Fibroblast of lung (primary cell): ENCODE data around the gene CD101. TPM values are rescaled to one million over a fixed set of nuclear protein-coding genes. Genes with fewer than 3 reads are reported as not detected.

Experiments
- DNase-seq, 2 donors: peaks; one replicate each; pipeline versions ENCODE4 v3.0.0 to v3.0.0-alpha.2; 2010; ENCODE audit warnings: low read depth in 2 of 2
- H2AFZ ChIP-seq: 2 replicates; pipeline ENCODE4 v1.5.1; 2012; ENCODE audit warnings: low read length, control low read depth, inconsistent platforms
- H3K27ac ChIP-seq: 2 replicates; pipeline ENCODE4 v1.5.1; 2011; ENCODE audit warnings: low read length, control low read depth; ENCODE audit not compliant: insufficient read depth
- H3K27me3 ChIP-seq: 2 replicates; pipeline ENCODE4 v1.5.1; 2011; ENCODE audit warnings: mild to moderate bottlenecking, low read length; ENCODE audit not compliant: control insufficient read depth, insufficient read depth
- H3K36me3 ChIP-seq: 2 replicates; pipeline ENCODE4 v1.5.1; 2011; ENCODE audit warnings: low read length; ENCODE audit not compliant: control insufficient read depth, insufficient read depth
- H3K4me1 ChIP-seq: 2 replicates; pipeline ENCODE4 v1.5.1; 2011; ENCODE audit warnings: low read length; ENCODE audit not compliant: control insufficient read depth, insufficient read depth; ENCODE audit errors: extremely low read depth
- H3K4me2 ChIP-seq: 2 replicates; pipeline ENCODE4 v1.5.1; 2011; ENCODE audit warnings: low read length, control low read depth; ENCODE audit not compliant: insufficient read depth; ENCODE audit errors: extremely low read depth
- H3K4me3 ChIP-seq, 4 experiments: fragments of 200-600 bp in 1 of 4; sonication (generic) in 1 of 4; replicated peaks in 1 of 4; 2 replicates each; pipeline ENCODE4 v1.5.1; 2011 to 2016; ENCODE audit warnings: low read length in 4 of 4, low read depth in 3 of 4, mild to moderate bottlenecking in 3 of 4, control low read depth in 2 of 4, inconsistent platforms in 1 of 4, mixed read lengths in 1 of 4; ENCODE audit not compliant: insufficient read depth in 1 of 4; ENCODE audit errors: control extremely low read depth in 1 of 4
- H3K79me2 ChIP-seq: 2 replicates; pipeline ENCODE4 v1.5.1; 2012; ENCODE audit warnings: mild to moderate bottlenecking, low read length, inconsistent platforms; ENCODE audit not compliant: control insufficient read depth, insufficient read depth
- H3K9ac ChIP-seq: 2 replicates; pipeline ENCODE4 v1.5.1; 2011; ENCODE audit warnings: mild to moderate bottlenecking, low read length, control low read depth; ENCODE audit not compliant: insufficient read depth
- H3K9me3 ChIP-seq: 2 replicates; pipeline ENCODE4 v1.5.1; 2012; ENCODE audit warnings: low read depth, low read length; ENCODE audit not compliant: control insufficient read depth, insufficient read depth
- H4K20me1 ChIP-seq: 2 replicates; pipeline ENCODE4 v1.5.1; 2011; ENCODE audit warnings: low read length; ENCODE audit not compliant: control insufficient read depth, insufficient read depth; ENCODE audit errors: extremely low read depth
- EZH2 ChIP-seq: IDR thresholded peaks from 2 replicates; pipeline ENCODE4 v1.5.1; 2012; ENCODE audit warnings: low read length, control low read depth, mild to moderate bottlenecking; ENCODE audit errors: missing control alignments
- polyA plus RNA-seq, 2 donors: library from polyadenylated mRNA; depleted of rRNA in 1 of 2; stranded (reverse) in 1 of 2; unstranded in 1 of 2; fragments of >200 nt; gene quantifications; 2 replicates each; pipeline ENCODE4 v1.2.1, GENCODE V29; 2011 to 2012; ENCODE audit warnings: missing spikeins in 1 of 2
- total RNA-seq: library from RNA; depleted of rRNA; stranded (reverse); fragments of >200 nt; gene quantifications from 2 replicates; pipeline ENCODE4 v1.2.1, GENCODE V29; 2014
- TF ChIP-seq, protein P1 (sequence below), 2 donors: IDR thresholded peaks in 1 of 2; conservative IDR thresholded peaks in 1 of 2; 1 replicate in 1 of 2; 2 replicates in 1 of 2; pipeline ENCODE4 v1.5.1; 2011 to 2012; ENCODE audit warnings: low read length in 2 of 2, control low read depth in 1 of 2, inconsistent platforms in 1 of 2, low read depth in 1 of 2, mild to moderate bottlenecking in 1 of 2

Gene CD101
- total and polyA plus RNA-seq, 2 donors (not counting 1 experiment from before 2014, with no cell fraction given) = not detected

DNA sequence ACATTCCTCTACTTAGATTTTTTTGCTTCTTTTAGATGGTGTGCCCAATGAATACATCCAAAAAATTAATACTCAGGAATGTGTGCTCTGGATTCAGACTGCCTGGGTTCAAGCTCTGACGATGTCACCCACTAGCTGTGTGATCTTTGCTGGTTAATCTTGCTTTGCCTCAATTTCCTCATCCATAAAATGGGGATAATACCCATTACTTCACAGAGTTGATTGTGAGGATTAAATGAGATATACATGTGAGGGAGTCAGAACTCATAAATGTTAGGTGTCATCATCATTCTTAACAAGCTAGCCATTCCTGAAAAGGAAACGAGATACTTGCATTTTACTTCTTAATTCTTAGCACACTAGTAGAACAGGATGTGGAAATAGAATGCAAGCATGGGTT lies 45.7 kb downstream of the CD101 start:
- no peak overlapping the region for H3K9ac ChIP-seq
- H3K4me1 ChIP-seq = no peaks in the 10 kb centered on the region
- no peak for TF ChIP-seq EZH2
- TF ChIP-seq, protein P1, sequence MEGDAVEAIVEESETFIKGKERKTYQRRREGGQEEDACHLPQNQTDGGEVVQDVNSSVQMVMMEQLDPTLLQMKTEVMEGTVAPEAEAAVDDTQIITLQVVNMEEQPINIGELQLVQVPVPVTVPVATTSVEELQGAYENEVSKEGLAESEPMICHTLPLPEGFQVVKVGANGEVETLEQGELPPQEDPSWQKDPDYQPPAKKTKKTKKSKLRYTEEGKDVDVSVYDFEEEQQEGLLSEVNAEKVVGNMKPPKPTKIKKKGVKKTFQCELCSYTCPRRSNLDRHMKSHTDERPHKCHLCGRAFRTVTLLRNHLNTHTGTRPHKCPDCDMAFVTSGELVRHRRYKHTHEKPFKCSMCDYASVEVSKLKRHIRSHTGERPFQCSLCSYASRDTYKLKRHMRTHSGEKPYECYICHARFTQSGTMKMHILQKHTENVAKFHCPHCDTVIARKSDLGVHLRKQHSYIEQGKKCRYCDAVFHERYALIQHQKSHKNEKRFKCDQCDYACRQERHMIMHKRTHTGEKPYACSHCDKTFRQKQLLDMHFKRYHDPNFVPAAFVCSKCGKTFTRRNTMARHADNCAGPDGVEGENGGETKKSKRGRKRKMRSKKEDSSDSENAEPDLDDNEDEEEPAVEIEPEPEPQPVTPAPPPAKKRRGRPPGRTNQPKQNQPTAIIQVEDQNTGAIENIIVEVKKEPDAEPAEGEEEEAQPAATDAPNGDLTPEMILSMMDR (conservative IDR thresholded peaks at IDR 0.05 in 1 of 2, IDR thresholded peaks at IDR 0.05 in 1 of 2; ENCODE audit: low read depth in 1 of 2, low read length in 2 of 2) = no peak
- no peaks in the 10 kb centered on the region for H3K79me2 ChIP-seq
- H3K9me3 ChIP-seq = no peaks in the 10 kb centered on the region
- H3K4me2 ChIP-seq = no peak overlapping the region
- H2AFZ ChIP-seq = no peak overlapping the region
- no peak for DNase-seq
- no peaks in the 10 kb centered on the region for H3K36me3 ChIP-seq
- H3K4me3 ChIP-seq = no peak overlapping the region
- H3K27ac ChIP-seq = no peak overlapping the region
- H4K20me1 ChIP-seq = no peaks in the 10 kb centered on the region
- H3K27me3 ChIP-seq = no peaks in the 10 kb centered on the region

- no peak for DNase-seq
- Histone ChIP-seq H3K36me3 (no peaks in the 10 kb centered on the region), H2AFZ (no peak overlapping the region), H4K20me1 (no peaks in the 10 kb centered on the region), H3K4me2 (no peak overlapping the region), H3K4me1 (no peaks in the 10 kb centered on the region), H3K27ac (no peak overlapping the region), H3K9me3 (no peaks in the 10 kb centered on the region), H3K4me3 (no peak overlapping the region), H3K27me3 (no peaks in the 10 kb centered on the region), H3K79me2 (no peaks in the 10 kb centered on the region), H3K9ac (no peak overlapping the region)
- no peak for TF ChIP-seq EZH2
- TF ChIP-seq, protein P1 (conservative IDR thresholded peaks at IDR 0.05 in 1 of 2, IDR thresholded peaks at IDR 0.05 in 1 of 2; ENCODE audit: low read depth in 1 of 2, low read length in 2 of 2) = no peak
Measured at GRCh38 chr1:117049857-117050256, 48.3 kb downstream of the CD101 start.

DNA sequence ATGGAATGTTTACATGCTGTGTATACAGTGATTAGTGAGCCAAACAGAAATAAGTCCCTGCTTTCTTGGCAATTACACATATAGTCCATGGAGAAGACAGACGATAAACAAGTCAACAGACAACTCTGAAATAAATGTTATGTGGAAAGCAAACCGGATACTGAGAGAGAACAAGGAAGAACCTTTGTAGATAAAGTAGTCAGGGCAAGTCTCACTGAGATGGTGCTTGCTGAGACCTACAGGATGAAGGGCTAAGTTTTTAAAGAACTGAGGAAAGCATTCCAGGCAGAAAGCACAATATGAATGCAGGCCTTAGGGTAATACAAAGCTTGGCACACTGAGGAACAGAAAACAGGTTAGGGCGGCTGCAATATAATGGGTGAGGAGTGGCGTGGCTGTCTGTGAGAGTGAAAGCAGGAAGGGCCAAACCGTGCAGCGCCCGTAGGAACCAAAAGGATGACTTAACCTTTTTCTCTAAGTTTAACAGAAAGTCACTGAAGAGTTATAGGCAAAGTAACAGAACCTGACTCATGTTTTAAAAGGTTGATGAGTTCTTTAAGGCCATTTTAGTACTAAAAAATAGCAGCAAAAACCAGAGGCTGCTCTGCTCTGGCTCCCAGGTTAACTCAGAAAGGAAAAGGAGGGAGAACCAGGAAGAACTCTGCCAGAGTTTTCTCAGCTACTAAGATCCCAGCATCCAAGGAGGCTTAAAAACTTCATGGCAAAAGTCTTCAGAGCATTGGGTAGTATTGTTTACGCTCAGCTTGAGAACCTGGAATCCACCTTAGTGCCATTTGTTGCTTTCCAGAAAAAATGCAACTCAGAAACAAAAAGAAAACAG lies 49.9 kb downstream of the CD101 start:
- Histone ChIP-seq H3K27ac (no peak overlapping the region), H3K4me2 (peak overlapping the region; percentile 25), H3K9me3 (no peaks in the 10 kb centered on the region), H4K20me1 (no peaks in the 10 kb centered on the region), H3K79me2 (no peaks in the 10 kb centered on the region), H3K27me3 (no peaks in the 10 kb centered on the region), H3K9ac (no peak overlapping the region), H2AFZ (peak overlapping the region; percentile 35), H3K4me1 (no peaks in the 10 kb centered on the region), H3K4me3 (no peak overlapping the region), H3K36me3 (no peaks in the 10 kb centered on the region)
- TF ChIP-seq, protein P1 (conservative IDR thresholded peaks at IDR 0.05 in 1 of 2, IDR thresholded peaks at IDR 0.05 in 1 of 2; ENCODE audit: low read depth in 1 of 2, low read length in 2 of 2) = no peak
- no peak for TF ChIP-seq EZH2
- DNase-seq = no peak
